ENCODE measurements around the gene LGALS12.

Gene LGALS12

GRCh38 chr11:63501236-63501635 lies 4.6 kb upstream of the LGALS12 start:
- no peaks in the 10 kb centered on the region for H4K20me1 ChIP-seq (ENCODE audit: low read depth, low read length)
- H3K9me3 ChIP-seq (ENCODE audit: insufficient read depth, low read length): 0 out of 2 replicates have a peak, but pooled peaks cover 8% of the 10 kb centered on the region

GRCh38 chr11:63502252-63502820 lies 3.5 kb upstream of the LGALS12 start:
- Histone ChIP-seq H3K36me3 (ENCODE audit: low read length) (no peaks in the 10 kb centered on the region), H4K20me1 (ENCODE audit: low read depth, low read length) (no peaks in the 10 kb centered on the region), H3K27ac (ENCODE audit: low read depth, low read length) (no peak overlapping the region), H3K9me3 (ENCODE audit: insufficient read depth, low read length) (0 out of 2 replicates have a peak, but pooled peaks cover 8% of the 10 kb centered on the region), H3K9ac (ENCODE audit: low read length) (no peak overlapping the region), H2AFZ (ENCODE audit: low read depth, low read length, severe bottlenecking) (no peak overlapping the region), H3K27me3 (ENCODE audit: low read length) (no peaks in the 10 kb centered on the region), H3K79me2 (ENCODE audit: insufficient read depth, low read length) (no peaks in the 10 kb centered on the region), H3K9me2 (replicated peaks; ENCODE audit: insufficient read depth, low read length) (no peaks in the 10 kb centered on the region), H3K4me2 (ENCODE audit: low read depth, low read length, poor library complexity, severe bottlenecking) (no peak overlapping the region), H3F3A (ENCODE audit: insufficient read depth) (no peaks in the 10 kb centered on the region), H3K4me3 (ENCODE audit: insufficient read depth, low read length, poor library complexity, severe bottlenecking) (no peak overlapping the region)
- no peak for TF ChIP-seq CTCF (IDR thresholded peaks at IDR 0.05; ENCODE audit: insufficient read depth, low read length, poor library complexity, severe bottlenecking)
- TF ChIP-seq EZH2phosphoT487 (conservative IDR thresholded peaks at IDR 0.05; ENCODE audit: low read length): no peak

More at GRCh38 chr11:63501236-63501635, 4.6 kb upstream of the LGALS12 start:
- no peak overlapping the region for H3K4me3 ChIP-seq (ENCODE audit: insufficient read depth, low read length, poor library complexity, severe bottlenecking)
- no peak overlapping the region for H3K27ac ChIP-seq (ENCODE audit: low read depth, low read length)
- no peak overlapping the region for H2AFZ ChIP-seq (ENCODE audit: low read depth, low read length, severe bottlenecking)
- TF ChIP-seq CTCF (IDR thresholded peaks at IDR 0.05; ENCODE audit: insufficient read depth, low read length, poor library complexity, severe bottlenecking): no peak
- no peak for TF ChIP-seq EZH2phosphoT487 (conservative IDR thresholded peaks at IDR 0.05; ENCODE audit: low read length)
- H3K9ac ChIP-seq (ENCODE audit: low read length): no peak overlapping the region
- H3K79me2 ChIP-seq (ENCODE audit: insufficient read depth, low read length): no peaks in the 10 kb centered on the region
- no peaks in the 10 kb centered on the region for H3K36me3 ChIP-seq (ENCODE audit: low read length)
- no peaks in the 10 kb centered on the region for H3K27me3 ChIP-seq (ENCODE audit: low read length)
- no peaks in the 10 kb centered on the region for H3K9me2 ChIP-seq (replicated peaks; ENCODE audit: insufficient read depth, low read length)
- H3K4me2 ChIP-seq (ENCODE audit: low read depth, low read length, poor library complexity, severe bottlenecking): no peak overlapping the region
- no peaks in the 10 kb centered on the region for H3F3A ChIP-seq (ENCODE audit: insufficient read depth)

GRCh38 chr11:63503492-63503891 lies 2.4 kb upstream of the LGALS12 start:
- Histone ChIP-seq H3K79me2 (ENCODE audit: insufficient read depth, low read length) (no peaks in the 10 kb centered on the region), H3K9me2 (replicated peaks; ENCODE audit: insufficient read depth, low read length) (no peaks in the 10 kb centered on the region), H3K9ac (ENCODE audit: low read length) (no peak overlapping the region), H3K27ac (ENCODE audit: low read depth, low read length) (no peak overlapping the region), H3F3A (ENCODE audit: insufficient read depth) (no peaks in the 10 kb centered on the region), H3K36me3 (ENCODE audit: low read length) (no peaks in the 10 kb centered on the region), H3K27me3 (ENCODE audit: low read length) (no peaks in the 10 kb centered on the region), H3K4me2 (ENCODE audit: low read depth, low read length, poor library complexity, severe bottlenecking) (no peak overlapping the region), H3K9me3 (ENCODE audit: insufficient read depth, low read length) (0 out of 2 replicates have a peak, but pooled peaks cover 8% of the 10 kb centered on the region), H2AFZ (ENCODE audit: low read depth, low read length, severe bottlenecking) (no peak overlapping the region), H3K4me3 (ENCODE audit: insufficient read depth, low read length, poor library complexity, severe bottlenecking) (no peak overlapping the region), H4K20me1 (ENCODE audit: low read depth, low read length) (no peaks in the 10 kb centered on the region)
- TF ChIP-seq EZH2phosphoT487 (conservative IDR thresholded peaks at IDR 0.05; ENCODE audit: low read length): no peak
- no peak for TF ChIP-seq CTCF (IDR thresholded peaks at IDR 0.05; ENCODE audit: insufficient read depth, low read length, poor library complexity, severe bottlenecking)

Measured in SU-DHL-6 (cell line).